ENCODE data around the gene ZNF408. TPM values are rescaled to one million over a fixed set of nuclear protein-coding genes. Genes with fewer than 3 reads are reported as not detected.

Gene ZNF408
- total RNA-seq, 4 donors from 2014 or later, result 0.88 to 10.5 (median 8.0) TPM

- intact Hi-C loops (cut with DNase I; ENCODE audit: low total_unique reads), result no loop called here
- H3K4me3 ChIP-seq, result no peak overlapping the region
These were observed 25.5 kb downstream of the ZNF408 start for GRCh38 chr11:46726206-46726862.

GRCh38 chr11:46727952-46728658 is 27.3 kb downstream of the ZNF408 start:
- H3K36me3 ChIP-seq, result no peaks in the 10 kb centered on the region
- TF ChIP-seq CTCF (IDR thresholded peaks at IDR 0.05) (no peak), POLR2A (IDR thresholded peaks at IDR 0.05) (no peak)
- intact Hi-C loops (cut with DNase I; ENCODE audit: low total_unique reads), result no loop called here
- no peaks in the 10 kb centered on the region for H3K27me3 ChIP-seq
- no peak overlapping the region for H3K27ac ChIP-seq
- DNase-seq, result no peak
- H3K4me1 ChIP-seq, result no peaks in the 10 kb centered on the region
- H3K9me3 ChIP-seq, result no peaks in the 10 kb centered on the region
- H3K4me3 ChIP-seq, result no peak overlapping the region

More at GRCh38 chr11:46726206-46726862, 25.5 kb downstream of the ZNF408 start:
- no peak overlapping the region for H3K27ac ChIP-seq
- TF ChIP-seq CTCF (IDR thresholded peaks at IDR 0.05) (no peak), POLR2A (IDR thresholded peaks at IDR 0.05) (no peak)
- no peaks in the 10 kb centered on the region for H3K27me3 ChIP-seq
- no peak for DNase-seq
- H3K9me3 ChIP-seq, result no peaks in the 10 kb centered on the region
- H3K36me3 ChIP-seq, result no peaks in the 10 kb centered on the region
- no peaks in the 10 kb centered on the region for H3K4me1 ChIP-seq

GRCh38 chr11:46728659-46729040 is 27.8 kb downstream of the ZNF408 start:
- Histone ChIP-seq H3K27ac (no peak overlapping the region), H3K9me3 (no peaks in the 10 kb centered on the region), H3K27me3 (no peaks in the 10 kb centered on the region), H3K36me3 (no peaks in the 10 kb centered on the region), H3K4me3 (no peak overlapping the region), H3K4me1 (no peaks in the 10 kb centered on the region)
- TF ChIP-seq CTCF (IDR thresholded peaks at IDR 0.05) (no peak), POLR2A (IDR thresholded peaks at IDR 0.05) (no peak)
- no peak for DNase-seq
- intact Hi-C loops (cut with DNase I; ENCODE audit: low total_unique reads), result no loop called here

- Histone ChIP-seq H3K4me1 (no peaks in the 10 kb centered on the region), H3K9me3 (no peaks in the 10 kb centered on the region), H3K36me3 (no peaks in the 10 kb centered on the region), H3K27ac (no peak overlapping the region), H3K27me3 (no peaks in the 10 kb centered on the region), H3K4me3 (no peak overlapping the region)
- intact Hi-C loops (cut with DNase I; ENCODE audit: low total_unique reads), result no loop called here
- no peak for DNase-seq
- TF ChIP-seq CTCF (IDR thresholded peaks at IDR 0.05), result no peak
- no peak for TF ChIP-seq POLR2A (IDR thresholded peaks at IDR 0.05)
These were observed 28.5 kb downstream of the ZNF408 start for GRCh38 chr11:46729110-46730027.
